Measurements from ENCODE around the gene USP33. TPM values are rescaled to one million over a fixed set of nuclear protein-coding genes. Genes with fewer than 3 reads are reported as not detected.

USP33 gene
- total RNA-seq, 1 donor from 2014 or later: 84.0 TPM

DNA sequence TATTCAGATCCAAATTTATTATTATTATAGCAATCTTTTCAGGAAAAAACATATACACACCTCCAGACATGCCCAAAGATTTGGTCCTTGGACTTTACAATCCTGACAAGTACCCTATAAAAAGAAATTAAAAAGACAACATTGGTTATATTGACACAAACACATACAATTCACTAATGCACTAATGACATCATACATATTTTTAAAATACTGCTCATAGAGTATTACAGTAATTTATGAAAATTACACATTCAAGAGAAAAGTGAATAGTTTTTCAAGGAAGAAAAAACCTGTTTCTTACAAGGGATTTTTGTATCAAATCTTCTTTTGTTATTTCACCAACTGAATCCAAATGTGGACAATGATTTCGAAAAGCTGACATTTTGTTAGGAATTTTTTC lies 18.3 kb downstream of the USP33 start:
- Mint-ChIP-seq H3K4me3 (ENCODE audit: unreplicated experiment) (no peak overlapping the region), H3K27me3 (ENCODE audit: unreplicated experiment) (no peaks in the 10 kb centered on the region)

DNA sequence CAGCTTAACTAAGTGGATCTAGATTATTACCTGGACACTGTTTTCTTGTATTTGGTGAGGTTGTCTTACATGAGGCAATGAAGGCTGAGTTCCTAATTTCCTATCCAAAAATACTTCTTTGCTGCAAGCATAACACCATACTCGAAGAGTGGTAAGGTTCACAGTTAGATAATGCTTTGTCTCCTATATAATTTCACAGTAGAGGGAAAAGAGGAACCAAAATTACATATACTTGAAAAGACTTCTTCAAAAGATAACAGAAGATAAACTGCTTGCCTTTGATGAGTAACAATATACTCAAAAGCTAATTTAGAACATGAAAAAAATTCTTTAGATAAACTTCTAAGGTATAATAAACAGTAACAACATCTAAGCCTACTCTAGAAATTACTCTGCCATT lies 20.4 kb downstream of the USP33 start:
- H3K9me3 Mint-ChIP-seq (ENCODE audit: unreplicated experiment): peaks cover 1% of the 10 kb centered on the region
- H3K4me3 Mint-ChIP-seq (ENCODE audit: unreplicated experiment): no peak overlapping the region
- H3K27ac Mint-ChIP-seq (ENCODE audit: unreplicated experiment): no peak overlapping the region
- H3K4me1 Mint-ChIP-seq (ENCODE audit: low read depth, unreplicated experiment): no peaks in the 10 kb centered on the region
- DNase-seq: no peak
- peaks cover 4% of the 10 kb centered on the region for H3K36me3 Mint-ChIP-seq (ENCODE audit: unreplicated experiment)
- H3K27me3 Mint-ChIP-seq (ENCODE audit: unreplicated experiment): no peaks in the 10 kb centered on the region
- TF ChIP-seq, protein P1, sequence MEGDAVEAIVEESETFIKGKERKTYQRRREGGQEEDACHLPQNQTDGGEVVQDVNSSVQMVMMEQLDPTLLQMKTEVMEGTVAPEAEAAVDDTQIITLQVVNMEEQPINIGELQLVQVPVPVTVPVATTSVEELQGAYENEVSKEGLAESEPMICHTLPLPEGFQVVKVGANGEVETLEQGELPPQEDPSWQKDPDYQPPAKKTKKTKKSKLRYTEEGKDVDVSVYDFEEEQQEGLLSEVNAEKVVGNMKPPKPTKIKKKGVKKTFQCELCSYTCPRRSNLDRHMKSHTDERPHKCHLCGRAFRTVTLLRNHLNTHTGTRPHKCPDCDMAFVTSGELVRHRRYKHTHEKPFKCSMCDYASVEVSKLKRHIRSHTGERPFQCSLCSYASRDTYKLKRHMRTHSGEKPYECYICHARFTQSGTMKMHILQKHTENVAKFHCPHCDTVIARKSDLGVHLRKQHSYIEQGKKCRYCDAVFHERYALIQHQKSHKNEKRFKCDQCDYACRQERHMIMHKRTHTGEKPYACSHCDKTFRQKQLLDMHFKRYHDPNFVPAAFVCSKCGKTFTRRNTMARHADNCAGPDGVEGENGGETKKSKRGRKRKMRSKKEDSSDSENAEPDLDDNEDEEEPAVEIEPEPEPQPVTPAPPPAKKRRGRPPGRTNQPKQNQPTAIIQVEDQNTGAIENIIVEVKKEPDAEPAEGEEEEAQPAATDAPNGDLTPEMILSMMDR (IDR thresholded peaks at IDR 0.05; ENCODE audit: partially characterized antibody, unreplicated experiment): no peak

More for the DNA sequence above, 18.3 kb downstream of the USP33 start:
- no peak overlapping the region for H3K27ac Mint-ChIP-seq (ENCODE audit: unreplicated experiment)
- no peak for DNase-seq
- H3K9me3 Mint-ChIP-seq (ENCODE audit: unreplicated experiment): peaks cover 4% of the 10 kb centered on the region
- peaks cover 4% of the 10 kb centered on the region for H3K36me3 Mint-ChIP-seq (ENCODE audit: unreplicated experiment)
- TF ChIP-seq, protein P1 (IDR thresholded peaks at IDR 0.05; ENCODE audit: partially characterized antibody, unreplicated experiment): no peak
- H3K4me1 Mint-ChIP-seq (ENCODE audit: low read depth, unreplicated experiment): no peaks in the 10 kb centered on the region

DNA sequence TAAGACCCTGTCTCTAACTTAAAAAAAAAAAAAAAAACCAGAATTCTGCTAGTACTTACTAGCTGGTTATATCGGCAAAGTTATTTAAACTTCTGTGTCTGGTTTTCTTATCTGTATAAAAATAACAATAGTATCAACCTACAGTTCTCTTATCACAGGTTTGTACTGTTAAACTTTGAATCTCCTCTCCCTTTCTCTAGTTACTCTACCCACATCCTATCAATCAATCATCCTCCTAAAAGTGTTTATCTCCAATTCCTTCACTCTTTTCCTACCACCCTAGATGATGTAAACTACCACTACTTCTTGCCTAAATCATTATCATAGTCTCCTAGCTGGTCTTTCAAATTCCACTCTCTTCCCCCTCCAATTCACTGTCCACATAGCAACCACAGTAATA lies 27.6 kb downstream of the USP33 start:
- Mint-ChIP-seq H3K27ac (ENCODE audit: unreplicated experiment) (no peak overlapping the region), H3K4me1 (ENCODE audit: low read depth, unreplicated experiment) (no peaks in the 10 kb centered on the region), H3K4me3 (ENCODE audit: unreplicated experiment) (peak overlapping the region; percentile 2), H3K27me3 (ENCODE audit: unreplicated experiment) (no peaks in the 10 kb centered on the region), H3K36me3 (ENCODE audit: unreplicated experiment) (no peaks in the 10 kb centered on the region), H3K9me3 (ENCODE audit: unreplicated experiment) (no peaks in the 10 kb centered on the region)
- TF ChIP-seq, protein P1 (IDR thresholded peaks at IDR 0.05; ENCODE audit: partially characterized antibody, unreplicated experiment): no peak
- no peak for DNase-seq

DNA sequence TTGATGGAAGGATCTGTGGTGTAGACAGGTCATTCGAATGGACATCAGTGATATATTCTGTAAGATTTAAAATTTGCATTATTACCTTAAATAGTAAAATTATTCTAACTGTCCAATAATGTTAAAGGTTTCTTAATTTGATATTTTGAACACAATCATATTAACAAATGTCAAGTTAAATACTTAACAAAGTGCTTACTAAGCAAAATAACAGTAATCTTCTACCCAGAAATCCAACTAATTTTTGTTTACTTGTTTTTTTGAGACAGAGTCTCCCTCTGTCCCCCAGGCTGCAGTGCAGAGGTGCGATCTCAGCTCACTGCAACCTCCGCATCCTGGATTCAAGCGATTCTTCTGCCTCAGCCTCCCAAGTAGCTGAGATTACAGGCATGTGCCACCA lies 33.9 kb downstream of the USP33 start:
- H3K27me3 Mint-ChIP-seq (ENCODE audit: unreplicated experiment): no peaks in the 10 kb centered on the region
- no peak for DNase-seq
- no peak overlapping the region for H3K27ac Mint-ChIP-seq (ENCODE audit: unreplicated experiment)
- H3K36me3 Mint-ChIP-seq (ENCODE audit: unreplicated experiment): no peaks in the 10 kb centered on the region
- H3K4me3 Mint-ChIP-seq (ENCODE audit: unreplicated experiment): no peak overlapping the region
- TF ChIP-seq, protein P1 (IDR thresholded peaks at IDR 0.05; ENCODE audit: partially characterized antibody, unreplicated experiment): no peak
- no peaks in the 10 kb centered on the region for H3K9me3 Mint-ChIP-seq (ENCODE audit: unreplicated experiment)
- no peaks in the 10 kb centered on the region for H3K4me1 Mint-ChIP-seq (ENCODE audit: low read depth, unreplicated experiment)

DNA sequence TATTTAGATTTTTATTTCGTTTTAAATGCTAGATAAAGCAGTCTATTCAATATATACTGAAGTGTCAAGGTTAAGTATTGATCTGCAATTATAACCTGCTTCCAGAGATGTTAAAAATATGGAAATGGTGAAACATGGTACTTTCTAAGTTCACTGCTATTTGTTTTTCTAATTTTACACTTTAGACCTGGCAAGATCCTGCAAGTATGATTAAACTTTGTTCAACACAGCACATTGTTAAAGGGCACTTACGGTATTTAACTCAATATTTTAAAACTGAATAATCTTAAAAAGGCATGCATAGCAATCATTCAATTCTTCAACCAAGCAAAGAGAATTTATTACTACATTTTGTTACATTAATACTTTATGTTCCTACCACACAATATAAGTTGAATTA lies 41.5 kb downstream of the USP33 start:
- Mint-ChIP-seq H3K27me3 (ENCODE audit: unreplicated experiment) (no peaks in the 10 kb centered on the region), H3K4me1 (ENCODE audit: low read depth, unreplicated experiment) (no peaks in the 10 kb centered on the region), H3K27ac (ENCODE audit: unreplicated experiment) (no peak overlapping the region), H3K4me3 (ENCODE audit: unreplicated experiment) (no peak overlapping the region), H3K36me3 (ENCODE audit: unreplicated experiment) (no peaks in the 10 kb centered on the region), H3K9me3 (ENCODE audit: unreplicated experiment) (no peaks in the 10 kb centered on the region)
- DNase-seq: no peak
- TF ChIP-seq, protein P1 (IDR thresholded peaks at IDR 0.05; ENCODE audit: partially characterized antibody, unreplicated experiment): no peak

All from glutamatergic neuron (in vitro differentiated cells).